GM23338 (cell line): Measurements from ENCODE around the gene CRYBG1. TPM values are rescaled to one million over a fixed set of nuclear protein-coding genes. Genes with fewer than 3 reads are reported as not detected.

ENCODE experiments used
- ATAC-seq: fragments of 200-7000 bp; cut with Tn5 transposase; 3 replicates; pipeline ENCODE4 v1.9.1; 2020
- DNase-seq: peaks from one replicate; pipeline ENCODE4 v3.0.0-alpha.2; 2015; ENCODE audit warnings: low spot score
- H2AFZ ChIP-seq: fragments of 200-600 bp; sonication (generic); 2 replicates; pipeline ENCODE4 v1.8.0; 2016; ENCODE audit warnings: antibody characterized with exemption, mild to moderate bottlenecking, moderate library complexity
- H3F3A ChIP-seq: fragments of 200-600 bp; sonication (generic); replicated peaks from 2 replicates; pipeline ENCODE4 v1.8.0; 2017; ENCODE audit warnings: antibody characterized with exemption, mixed run types, low read depth
- H3K27ac ChIP-seq: fragments of 200-600 bp; sonication (generic); 2 replicates; pipeline ENCODE4 v1.6.1; 2016; ENCODE audit warnings: low read depth
- H3K27me3 ChIP-seq: fragments of 200-600 bp; sonication (generic); 2 replicates; pipeline ENCODE4 v1.8.0; 2016; ENCODE audit warnings: mild to moderate bottlenecking, mixed run types, moderate library complexity; ENCODE audit not compliant: insufficient read depth
- H3K36me3 ChIP-seq: fragments of 200-600 bp; sonication (generic); 2 replicates; pipeline ENCODE4 v1.8.0; 2016; ENCODE audit warnings: mild to moderate bottlenecking; ENCODE audit not compliant: insufficient read depth
- H3K4me1 ChIP-seq: fragments of 200-600 bp; sonication (generic); 2 replicates; pipeline ENCODE4 v1.8.0; 2016; ENCODE audit warnings: mild to moderate bottlenecking, moderate library complexity; ENCODE audit not compliant: insufficient read depth
- H3K4me2 ChIP-seq: fragments of 200-600 bp; sonication (generic); 2 replicates; pipeline ENCODE4 v1.7.1; 2017; ENCODE audit warnings: mixed run types
- H3K4me3 ChIP-seq: fragments of 200-600 bp; sonication (generic); 2 replicates; pipeline ENCODE4 v1.6.1; 2016; ENCODE audit warnings: mixed run types
- H3K79me2 ChIP-seq: fragments of 200-600 bp; sonication (generic); replicated peaks from 2 replicates; pipeline ENCODE4 v1.8.0; 2017; ENCODE audit warnings: mild to moderate bottlenecking; ENCODE audit not compliant: insufficient read depth
- H3K9me2 ChIP-seq: fragments of 200-600 bp; sonication (generic); 2 replicates; pipeline ENCODE4 v1.8.0; 2017; ENCODE audit not compliant: insufficient read depth
- H4K20me1 ChIP-seq: fragments of 200-600 bp; sonication (generic); replicated peaks from 2 replicates; pipeline ENCODE4 v1.8.0; 2017; ENCODE audit warnings: mild to moderate bottlenecking; ENCODE audit not compliant: insufficient read depth
- H3K27ac Mint-ChIP-seq: 2 replicates; pipeline ENCODE4 v1.8.0; 2020; ENCODE audit warnings: inconsistent platforms, mild to moderate bottlenecking, moderate library complexity, mixed read lengths
- H3K27me3 Mint-ChIP-seq: 3 replicates; pipeline ENCODE4 v1.8.0; 2022; ENCODE audit warnings: low read depth, mild to moderate bottlenecking, moderate library complexity, mixed read lengths, inconsistent platforms; ENCODE audit not compliant: insufficient read depth, poor library complexity
- H3K36me3 Mint-ChIP-seq: 3 replicates; pipeline ENCODE4 v1.8.0; 2021; ENCODE audit warnings: low read depth, mild to moderate bottlenecking, inconsistent platforms, moderate library complexity, mixed read lengths
- H3K4me1 Mint-ChIP-seq: 3 replicates; pipeline ENCODE4 v1.8.0; 2020; ENCODE audit warnings: mild to moderate bottlenecking, inconsistent platforms, mixed read lengths
- H3K4me3 Mint-ChIP-seq: 3 replicates; pipeline ENCODE4 v1.8.0; 2021; ENCODE audit warnings: moderate library complexity, mild to moderate bottlenecking, inconsistent platforms, mixed read lengths
- H3K9me3 Mint-ChIP-seq: 3 replicates; pipeline ENCODE4 v1.8.0; 2020; ENCODE audit warnings: moderate library complexity, mild to moderate bottlenecking, inconsistent platforms, mixed read lengths
- CREB1 ChIP-seq: fragments of 250-450 bp; sonication (Bioruptor Pico); IDR thresholded peaks from 2 replicates; pipeline ENCODE4 v1.5.0; 2020; ENCODE audit warnings: low read depth, mild to moderate bottlenecking, moderate library complexity
- CTCF ChIP-seq, 2 experiments: fragments of 200-600 bp in 1 of 2; sonication (generic) in 1 of 2; conservative IDR thresholded peaks; 2 replicates each; pipeline versions ENCODE4 v1.5.1 to v1.6.1; 2016 to 2017; ENCODE audit warnings: antibody characterized with exemption in 2 of 2, low read depth in 2 of 2, mild to moderate bottlenecking in 2 of 2, moderate library complexity in 1 of 2
- ETS1 ChIP-seq: IDR thresholded peaks from 2 replicates; pipeline ENCODE4 v1.6.1; 2016; ENCODE audit warnings: antibody characterized with exemption
- EZH2 ChIP-seq: fragments of 200-600 bp; sonication (generic); IDR thresholded peaks from one replicate; pipeline ENCODE4 v1.8.0; 2017; ENCODE audit warnings: antibody characterized with exemption, mild to moderate bottlenecking, low read depth; ENCODE audit not compliant: unreplicated experiment
- EZH2phosphoT487 ChIP-seq: fragments of 200-600 bp; sonication (generic); IDR thresholded peaks from one replicate; pipeline ENCODE4 v1.8.1; 2018; ENCODE audit warnings: antibody characterized with exemption; ENCODE audit not compliant: unreplicated experiment
- JUNB ChIP-seq: IDR thresholded peaks from one replicate; pipeline ENCODE4 v1.6.1; 2016; ENCODE audit warnings: antibody characterized with exemption; ENCODE audit not compliant: unreplicated experiment
- NANOG ChIP-seq: IDR thresholded peaks from 2 replicates; pipeline ENCODE4 v1.6.1; 2016; ENCODE audit warnings: antibody characterized with exemption, borderline replicate concordance
- POLR2AphosphoS5 ChIP-seq: IDR thresholded peaks from 2 replicates; pipeline ENCODE4 v1.6.1; 2016; ENCODE audit warnings: antibody characterized with exemption, low read depth
- STAT1 ChIP-seq: IDR thresholded peaks from one replicate; pipeline ENCODE4 v1.6.1; 2016; ENCODE audit warnings: antibody characterized with exemption; ENCODE audit not compliant: unreplicated experiment
- ZNF114 ChIP-seq: fragments of 250-450 bp; sonication (Bioruptor Pico); IDR thresholded peaks from 2 replicates; pipeline ENCODE4 v1.5.0; 2020; ENCODE audit warnings: mild to moderate bottlenecking, moderate library complexity
- ZNF331 ChIP-seq: fragments of 250-450 bp; sonication (Bioruptor Pico); IDR thresholded peaks from 2 replicates; pipeline ENCODE4 v1.5.0; 2020; ENCODE audit warnings: low read depth, mild to moderate bottlenecking, moderate library complexity
- polyA plus RNA-seq: library from polyadenylated mRNA; unstranded; fragments of >200 nt; fragmentation: Nextera tagmentation; extraction: Ambion mirVana; gene quantifications from 2 replicates; pipeline ENCODE4 v1.2.1, GENCODE V29; 2016
- total RNA-seq: library from RNA; depleted of rRNA; stranded (reverse); fragments of >200 nt; shearing (Covaris generic); gene quantifications from 2 replicates; pipeline ENCODE4 v1.2.3, GENCODE V29; 2014
- TF ChIP-seq, protein P1 (sequence below): IDR thresholded peaks from one replicate; pipeline ENCODE4 v1.6.1; 2018; ENCODE audit warnings: antibody characterized with exemption; ENCODE audit not compliant: unreplicated experiment

Gene CRYBG1
- total and polyA plus RNA-seq, 2 experiments from 2014 or later, result 3.7 to 17.2 TPM

DNA sequence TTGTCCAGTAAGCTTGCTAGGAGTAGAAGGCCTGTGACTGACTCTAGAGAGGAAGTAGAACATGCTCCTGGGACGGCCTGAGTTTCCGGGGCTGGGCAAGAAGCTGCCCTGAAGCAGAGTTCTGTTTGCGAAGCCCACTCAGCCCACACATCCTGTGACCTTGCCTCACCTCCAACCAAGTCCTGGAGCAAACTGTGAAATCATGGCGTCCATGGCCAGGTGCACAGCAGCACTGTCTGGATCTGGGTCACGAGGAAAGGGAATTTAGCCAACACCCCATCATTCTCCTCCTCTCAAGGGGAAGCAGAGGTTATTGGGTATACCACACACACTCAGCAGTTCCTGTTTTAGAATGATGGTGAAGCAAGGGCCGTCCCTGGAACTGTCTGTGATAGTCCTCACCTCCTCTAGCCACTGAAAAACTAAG lies 87.5 kb downstream of the CRYBG1 start (continued):
- TF ChIP-seq CTCF (conservative IDR thresholded peaks at IDR 0.05; ENCODE audit: low read depth in 2 of 2) (no peak), EZH2 (no peak), EZH2phosphoT487 (no peak), CREB1 (CRISPR knock-in tag) (no peak), JUNB (no peak), STAT1 (no peak), ETS1 (no peak), ZNF331 (no peak), POLR2AphosphoS5 (no peak), NANOG (no peak)

DNA sequence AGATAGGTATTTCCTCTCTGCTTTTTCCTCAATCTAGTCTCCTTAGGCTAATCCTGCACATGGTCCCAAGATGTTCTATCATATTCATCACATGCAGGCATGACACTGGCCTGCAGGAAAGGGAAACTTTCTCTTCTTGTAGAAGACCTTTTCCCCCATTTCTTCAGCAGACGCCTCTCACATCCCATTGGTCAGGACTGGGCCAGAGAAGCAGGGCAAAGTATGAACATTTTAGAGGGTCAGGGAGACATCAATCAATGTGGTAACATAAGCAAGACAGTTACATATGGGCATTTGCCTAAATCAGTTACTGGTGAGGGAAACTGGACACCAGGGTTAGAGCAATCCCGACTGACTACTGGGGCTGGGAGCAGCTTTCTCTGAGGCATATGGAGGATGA lies 90.1 kb downstream of the CRYBG1 start:
- DNase-seq (no peak), ATAC-seq (no peak)
- H3K36me3 Mint-ChIP-seq, result no peaks in the 10 kb centered on the region
- Histone ChIP-seq H3K27me3 (no peaks in the 10 kb centered on the region), H3K27ac (no peak overlapping the region), H4K20me1 (no peaks in the 10 kb centered on the region), H3K4me1 (peaks cover 17% of the 10 kb centered on the region), H2AFZ (no peak overlapping the region), H3K36me3 (no peaks in the 10 kb centered on the region), H3F3A (no peaks in the 10 kb centered on the region), H3K4me3 (no peak overlapping the region), H3K79me2 (no peaks in the 10 kb centered on the region), H3K9me2 (no peaks in the 10 kb centered on the region), H3K4me2 (no peak overlapping the region)
- H3K27ac Mint-ChIP-seq, result no peak overlapping the region
- peaks cover 32% of the 10 kb centered on the region for H3K4me1 Mint-ChIP-seq
- no peak overlapping the region for H3K4me3 Mint-ChIP-seq
- H3K9me3 Mint-ChIP-seq, result no peaks in the 10 kb centered on the region
- peaks cover 4% of the 10 kb centered on the region for H3K27me3 Mint-ChIP-seq
- TF ChIP-seq, protein P1, sequence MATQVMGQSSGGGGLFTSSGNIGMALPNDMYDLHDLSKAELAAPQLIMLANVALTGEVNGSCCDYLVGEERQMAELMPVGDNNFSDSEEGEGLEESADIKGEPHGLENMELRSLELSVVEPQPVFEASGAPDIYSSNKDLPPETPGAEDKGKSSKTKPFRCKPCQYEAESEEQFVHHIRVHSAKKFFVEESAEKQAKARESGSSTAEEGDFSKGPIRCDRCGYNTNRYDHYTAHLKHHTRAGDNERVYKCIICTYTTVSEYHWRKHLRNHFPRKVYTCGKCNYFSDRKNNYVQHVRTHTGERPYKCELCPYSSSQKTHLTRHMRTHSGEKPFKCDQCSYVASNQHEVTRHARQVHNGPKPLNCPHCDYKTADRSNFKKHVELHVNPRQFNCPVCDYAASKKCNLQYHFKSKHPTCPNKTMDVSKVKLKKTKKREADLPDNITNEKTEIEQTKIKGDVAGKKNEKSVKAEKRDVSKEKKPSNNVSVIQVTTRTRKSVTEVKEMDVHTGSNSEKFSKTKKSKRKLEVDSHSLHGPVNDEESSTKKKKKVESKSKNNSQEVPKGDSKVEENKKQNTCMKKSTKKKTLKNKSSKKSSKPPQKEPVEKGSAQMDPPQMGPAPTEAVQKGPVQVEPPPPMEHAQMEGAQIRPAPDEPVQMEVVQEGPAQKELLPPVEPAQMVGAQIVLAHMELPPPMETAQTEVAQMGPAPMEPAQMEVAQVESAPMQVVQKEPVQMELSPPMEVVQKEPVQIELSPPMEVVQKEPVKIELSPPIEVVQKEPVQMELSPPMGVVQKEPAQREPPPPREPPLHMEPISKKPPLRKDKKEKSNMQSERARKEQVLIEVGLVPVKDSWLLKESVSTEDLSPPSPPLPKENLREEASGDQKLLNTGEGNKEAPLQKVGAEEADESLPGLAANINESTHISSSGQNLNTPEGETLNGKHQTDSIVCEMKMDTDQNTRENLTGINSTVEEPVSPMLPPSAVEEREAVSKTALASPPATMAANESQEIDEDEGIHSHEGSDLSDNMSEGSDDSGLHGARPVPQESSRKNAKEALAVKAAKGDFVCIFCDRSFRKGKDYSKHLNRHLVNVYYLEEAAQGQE, result no peak
- TF ChIP-seq CTCF (conservative IDR thresholded peaks at IDR 0.05; ENCODE audit: low read depth in 2 of 2) (no peak), CREB1 (CRISPR knock-in tag) (no peak), ZNF331 (no peak), STAT1 (no peak), ETS1 (no peak), ZNF114 (no peak), EZH2 (no peak), EZH2phosphoT487 (no peak), POLR2AphosphoS5 (no peak), NANOG (no peak), JUNB (no peak)
